Lower leg skin (tissue), 3 donors: ENCODE results near the gene ARHGAP22.

ENCODE experiments used
- POLR2A ChIP-seq, 2 donors: fragments of 450-650 bp; IDR thresholded peaks; one replicate each; pipeline ENCODE4 v1.6.1; 2016 to 2017; ENCODE audit warnings: antibody characterized with exemption in 2 of 2, mild to moderate bottlenecking in 1 of 2, moderate library complexity in 1 of 2
- TF ChIP-seq, protein P1 (sequence below), 3 donors: fragments of 450-650 bp; IDR thresholded peaks; one replicate each; pipeline ENCODE4 v1.5.1; 2016; ENCODE audit warnings: antibody characterized with exemption in 3 of 3, mild to moderate bottlenecking in 3 of 3, moderate library complexity in 2 of 3

GRCh38 chr10:48468866-48469511 lies 135.9 kb downstream of the ARHGAP22 start:
- TF ChIP-seq, protein P1, sequence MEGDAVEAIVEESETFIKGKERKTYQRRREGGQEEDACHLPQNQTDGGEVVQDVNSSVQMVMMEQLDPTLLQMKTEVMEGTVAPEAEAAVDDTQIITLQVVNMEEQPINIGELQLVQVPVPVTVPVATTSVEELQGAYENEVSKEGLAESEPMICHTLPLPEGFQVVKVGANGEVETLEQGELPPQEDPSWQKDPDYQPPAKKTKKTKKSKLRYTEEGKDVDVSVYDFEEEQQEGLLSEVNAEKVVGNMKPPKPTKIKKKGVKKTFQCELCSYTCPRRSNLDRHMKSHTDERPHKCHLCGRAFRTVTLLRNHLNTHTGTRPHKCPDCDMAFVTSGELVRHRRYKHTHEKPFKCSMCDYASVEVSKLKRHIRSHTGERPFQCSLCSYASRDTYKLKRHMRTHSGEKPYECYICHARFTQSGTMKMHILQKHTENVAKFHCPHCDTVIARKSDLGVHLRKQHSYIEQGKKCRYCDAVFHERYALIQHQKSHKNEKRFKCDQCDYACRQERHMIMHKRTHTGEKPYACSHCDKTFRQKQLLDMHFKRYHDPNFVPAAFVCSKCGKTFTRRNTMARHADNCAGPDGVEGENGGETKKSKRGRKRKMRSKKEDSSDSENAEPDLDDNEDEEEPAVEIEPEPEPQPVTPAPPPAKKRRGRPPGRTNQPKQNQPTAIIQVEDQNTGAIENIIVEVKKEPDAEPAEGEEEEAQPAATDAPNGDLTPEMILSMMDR (IDR thresholded peaks at IDR 0.05), result no peak
- no peak for TF ChIP-seq POLR2A (IDR thresholded peaks at IDR 0.05)
